ENCODE results near the gene ANGPTL8.

GRCh38 chr19:11221082-11221598 is 18.3 kb upstream of the ANGPTL8 start:
- TF ChIP-seq POLR2A (IDR thresholded peaks at IDR 0.05; ENCODE audit: low read length) (no peak), GATA1 (IDR thresholded peaks at IDR 0.05; ENCODE audit: low read depth, low read length) (no peak)
